ENCODE results near the gene CACNA1B. TPM values are rescaled to one million over a fixed set of nuclear protein-coding genes. Genes with fewer than 3 reads are reported as not detected.

Gene CACNA1B
- total RNA-seq, 4 donors from 2014 or later: 0.08 TPM; not detected in 2

GRCh38 chr9:137987244-137988030, 109.9 kb downstream of the CACNA1B start:
- DNase-seq (ENCODE audit: low spot score in 2 of 2): peak in 1 of 2 donors; percentile 47
- no peak for TF ChIP-seq CTCF (IDR thresholded peaks at IDR 0.05)
- TF ChIP-seq EP300 (IDR thresholded peaks at IDR 0.05): no peak
- no peak for TF ChIP-seq POLR2A (IDR thresholded peaks at IDR 0.05)
- no peak for TF ChIP-seq POLR2AphosphoS5 (IDR thresholded peaks at IDR 0.05)
- no peaks in the 10 kb centered on the region for H3K36me3 ChIP-seq
- 80% methylated on average over 9 of the region's 10 CpGs for WGBS
- H3K4me3 ChIP-seq: no peak overlapping the region
- no peak overlapping the region for H3K27ac ChIP-seq
- H3K4me1 ChIP-seq: no peaks in the 10 kb centered on the region
- peaks cover 35% of the 10 kb centered on the region for H3K27me3 ChIP-seq
- H3K9me3 ChIP-seq: no peaks in the 10 kb centered on the region

GRCh38 chr9:137988051-137988450, 110.5 kb downstream of the CACNA1B start:
- H3K27ac ChIP-seq: no peak overlapping the region
- WGBS: 78% methylated on average over 8 of the region's 8 CpGs
- no peaks in the 10 kb centered on the region for H3K4me1 ChIP-seq
- peak; percentile 47 to 48 for DNase-seq (ENCODE audit: low spot score in 2 of 2)
- peaks cover 35% of the 10 kb centered on the region for H3K27me3 ChIP-seq
- no peaks in the 10 kb centered on the region for H3K9me3 ChIP-seq
- no peak for TF ChIP-seq CTCF (IDR thresholded peaks at IDR 0.05)
- TF ChIP-seq POLR2A (IDR thresholded peaks at IDR 0.05): no peak
- TF ChIP-seq POLR2AphosphoS5 (IDR thresholded peaks at IDR 0.05): no peak
- TF ChIP-seq EP300 (IDR thresholded peaks at IDR 0.05): no peak
- H3K36me3 ChIP-seq: no peaks in the 10 kb centered on the region
- no peak overlapping the region for H3K4me3 ChIP-seq

GRCh38 chr9:137988701-137989100, 111.1 kb downstream of the CACNA1B start:
- H3K27me3 ChIP-seq: peaks cover 35% of the 10 kb centered on the region
- no peak overlapping the region for H3K4me3 ChIP-seq
- whole genome bisulfite sequencing: 95% methylated on average over 1 of the region's 1 CpG
- TF ChIP-seq EP300 (IDR thresholded peaks at IDR 0.05) (no peak), CTCF (IDR thresholded peaks at IDR 0.05) (no peak), POLR2A (IDR thresholded peaks at IDR 0.05) (no peak), POLR2AphosphoS5 (IDR thresholded peaks at IDR 0.05) (no peak)
- peak; percentile 25 to 64 for DNase-seq (ENCODE audit: low spot score in 2 of 2)
- H3K36me3 ChIP-seq: no peaks in the 10 kb centered on the region
- no peaks in the 10 kb centered on the region for H3K9me3 ChIP-seq
- H3K27ac ChIP-seq: no peak overlapping the region
- H3K4me1 ChIP-seq: no peaks in the 10 kb centered on the region

- no peaks in the 10 kb centered on the region for H3K9me3 ChIP-seq
- 93% methylated on average over 7 of the region's 7 CpGs for WGBS
- no peak overlapping the region for H3K4me3 ChIP-seq
- no peak overlapping the region for H3K27ac ChIP-seq
- no peaks in the 10 kb centered on the region for H3K36me3 ChIP-seq
- TF ChIP-seq CTCF (IDR thresholded peaks at IDR 0.05) (no peak), POLR2AphosphoS5 (IDR thresholded peaks at IDR 0.05) (no peak), EP300 (IDR thresholded peaks at IDR 0.05) (no peak)
- H3K27me3 ChIP-seq: peaks cover 35% of the 10 kb centered on the region
- peak; percentile 33 to 47 for DNase-seq (ENCODE audit: low spot score in 2 of 2)
- no peaks in the 10 kb centered on the region for H3K4me1 ChIP-seq
These were observed 111.6 kb downstream of the CACNA1B start for GRCh38 chr9:137989156-137989555.

- Histone ChIP-seq H3K27ac (no peak overlapping the region), H3K36me3 (no peaks in the 10 kb centered on the region), H3K4me1 (no peaks in the 10 kb centered on the region), H3K4me3 (no peak overlapping the region), H3K27me3 (peaks cover 39% of the 10 kb centered on the region), H3K9me3 (no peaks in the 10 kb centered on the region)
- DNase-seq (ENCODE audit: low spot score in 2 of 2): no peak
- 74% methylated on average over 8 of the region's 8 CpGs for WGBS
- TF ChIP-seq POLR2A (IDR thresholded peaks at IDR 0.05): no peak
- no peak for TF ChIP-seq EP300 (IDR thresholded peaks at IDR 0.05)
- no peak for TF ChIP-seq POLR2AphosphoS5 (IDR thresholded peaks at IDR 0.05)
- no peak for TF ChIP-seq CTCF (IDR thresholded peaks at IDR 0.05)
These were observed 112.6 kb downstream of the CACNA1B start for GRCh38 chr9:137989999-137990715.

Data from suprapubic skin (tissue), 4 donors.